GM23248 (cell line): ENCODE data around the gene RANBP10.

Experiments
- EZH2 ChIP-seq: fragments of 200-600 bp; sonication (generic); IDR thresholded peaks from 2 replicates; pipeline ENCODE4 v1.6.1; 2018; ENCODE audit warnings: antibody characterized with exemption, mild to moderate bottlenecking; ENCODE audit not compliant: insufficient read depth, poor library complexity, severe bottlenecking
- EZH2phosphoT487 ChIP-seq: fragments of 200-600 bp; sonication (generic); IDR thresholded peaks from 2 replicates; pipeline ENCODE4 v1.6.1; 2018; ENCODE audit warnings: antibody characterized with exemption, moderate library complexity, mild to moderate bottlenecking, low read depth; ENCODE audit not compliant: insufficient read depth

DNA sequence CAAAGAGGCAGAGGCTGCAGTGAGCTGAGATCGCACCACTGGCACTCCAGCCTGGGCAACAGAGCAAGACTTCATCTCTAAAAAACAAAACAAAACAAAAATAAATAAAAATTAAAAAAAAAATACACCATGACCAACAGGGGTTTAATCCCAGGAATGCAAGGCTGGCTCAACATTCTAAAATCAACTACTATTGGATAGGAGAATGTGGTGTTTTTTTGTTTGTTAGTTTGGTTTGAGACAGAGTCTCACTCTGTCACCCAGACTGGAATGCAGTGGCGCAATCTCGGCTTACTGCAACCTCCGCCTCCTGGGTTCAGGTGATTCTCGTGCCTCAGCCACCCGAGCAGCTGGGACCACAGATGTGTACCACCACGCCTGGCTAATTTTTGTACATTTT lies 107.1 kb downstream of the RANBP10 start:
- TF ChIP-seq EZH2 (no peak), EZH2phosphoT487 (no peak)
